ENCODE measurements around the gene RDM1. TPM values are rescaled to one million over a fixed set of nuclear protein-coding genes. Genes with fewer than 3 reads are reported as not detected.

Gene RDM1
- total and polyA plus RNA-seq, 2 experiments from 2014 or later, result 3.9 to 8.8 TPM

- no peak for TF ChIP-seq STAT1 (IDR thresholded peaks at IDR 0.05; ENCODE audit: unreplicated experiment)
- no peak for TF ChIP-seq EZH2phosphoT487 (IDR thresholded peaks at IDR 0.05; ENCODE audit: unreplicated experiment)
- TF ChIP-seq ZNF462 (CRISPR knock-in tag; IDR thresholded peaks at IDR 0.05), result no peak
- no peak for TF ChIP-seq ZNF114 (CRISPR knock-in tag; IDR thresholded peaks at IDR 0.05)
- no peak for TF ChIP-seq CTCF (conservative IDR thresholded peaks at IDR 0.05; ENCODE audit: low read depth in 2 of 2)
- TF ChIP-seq ETS1 (IDR thresholded peaks at IDR 0.05), result no peak
- TF ChIP-seq NANOG (IDR thresholded peaks at IDR 0.05; ENCODE audit: borderline replicate concordance), result no peak
- TF ChIP-seq POLR2AphosphoS5 (IDR thresholded peaks at IDR 0.05; ENCODE audit: low read depth), result no peak
- H3K27me3 Mint-ChIP-seq (ENCODE audit: insufficient read depth, low read depth, poor library complexity), result peaks cover 3% of the 10 kb centered on the region
- H3K27ac Mint-ChIP-seq, result no peak overlapping the region
- Histone ChIP-seq H3K4me1 (ENCODE audit: insufficient read depth) (no peaks in the 10 kb centered on the region; the same call in 1 of the 2 replicates), H3K4me2 (no peak overlapping the region), H3K36me3 (ENCODE audit: insufficient read depth) (no peaks in the 10 kb centered on the region), H3K9me2 (ENCODE audit: insufficient read depth) (no peaks in the 10 kb centered on the region), H3F3A (replicated peaks; ENCODE audit: low read depth) (no peaks in the 10 kb centered on the region), H3K27ac (ENCODE audit: low read depth) (no peak overlapping the region), H3K27me3 (ENCODE audit: insufficient read depth) (no peaks in the 10 kb centered on the region), H3K4me3 (no peak overlapping the region), H4K20me1 (replicated peaks; ENCODE audit: insufficient read depth) (no peaks in the 10 kb centered on the region), H2AFZ (no peak overlapping the region), H3K79me2 (replicated peaks; ENCODE audit: insufficient read depth) (no peaks in the 10 kb centered on the region)
- DNase-seq (ENCODE audit: low spot score) (no peak), ATAC-seq (no peak)
- no peaks in the 10 kb centered on the region for H3K36me3 Mint-ChIP-seq (ENCODE audit: low read depth)
- H3K9me3 Mint-ChIP-seq, result no peaks in the 10 kb centered on the region
- H3K4me1 Mint-ChIP-seq, result peaks cover 18% of the 10 kb centered on the region
- no peak overlapping the region for H3K4me3 Mint-ChIP-seq
Measured at GRCh38 chr17:35894206-35894605, 36.4 kb downstream of the RDM1 start.
